WTC11 (cell line): ENCODE results near the gene RSAD1. TPM values are rescaled to one million over a fixed set of nuclear protein-coding genes. Genes with fewer than 3 reads are reported as not detected.

Source experiments
- ATAC-seq: fragments of 200-7000 bp; cut with Tn5 transposase; 2 replicates; pipeline ENCODE4 v1.10.0; 2021; ENCODE audit warnings: mild to moderate bottlenecking, moderate library complexity
- CTCF ChIA-PET: fragments of 300-600 bp; sonication (Branson Sonifier 250); formaldehyde crosslinking; loops from one replicate; lab custom pipeline; 2021; ENCODE audit warnings: antibody characterized with exemption; lab: Charles Lee
- POLR2A ChIA-PET: fragments of 350-600 bp; sonication (Branson Sonifier 250); formaldehyde crosslinking; loops from one replicate; lab custom pipeline; 2021; ENCODE audit warnings: antibody characterized with exemption; lab: Charles Lee
- DNase-seq: peaks from one replicate; pipeline ENCODE4 v3.0.0; 2021; ENCODE audit warnings: low spot score
- H3K27ac Mint-ChIP-seq: 2 replicates; pipeline ENCODE4 v1.8.0; 2021; ENCODE audit warnings: mixed read lengths
- H3K27me3 Mint-ChIP-seq: 2 replicates; pipeline ENCODE4 v1.8.0; 2021; ENCODE audit warnings: low read depth, mild to moderate bottlenecking, moderate library complexity, mixed read lengths
- H3K36me3 Mint-ChIP-seq: 2 replicates; pipeline ENCODE4 v1.8.0; 2021; ENCODE audit warnings: mixed read lengths
- H3K4me1 Mint-ChIP-seq: 2 replicates; pipeline ENCODE4 v1.8.0; 2022; ENCODE audit warnings: mixed read lengths
- H3K4me3 Mint-ChIP-seq: 2 replicates; pipeline ENCODE4 v1.8.0; 2021; ENCODE audit warnings: mild to moderate bottlenecking, moderate library complexity, mixed read lengths
- H3K9me3 Mint-ChIP-seq: 2 replicates; pipeline ENCODE4 v1.8.0; 2021; ENCODE audit warnings: mixed read lengths
- AR ChIP-seq: fragments of 250-450 bp; sonication (Bioruptor Pico); IDR thresholded peaks from 2 replicates; pipeline ENCODE4 v1.9.0; 2021; ENCODE audit warnings: mild to moderate bottlenecking
- ERG ChIP-seq: fragments of 250-450 bp; sonication (Bioruptor Pico); IDR thresholded peaks from 2 replicates; pipeline ENCODE4 v1.8.0; 2021; ENCODE audit warnings: mild to moderate bottlenecking
- FOXP1 ChIP-seq: sonication (generic); formaldehyde crosslinking; IDR thresholded peaks from 2 replicates; pipeline ENCODE4 v1.8.0; 2022; ENCODE audit warnings: missing genetic modification reagents, mild to moderate bottlenecking, moderate library complexity, borderline replicate concordance
- GABPB1 ChIP-seq: sonication (generic); formaldehyde crosslinking; IDR thresholded peaks from 2 replicates; pipeline ENCODE4 v1.8.1; 2023; ENCODE audit warnings: mild to moderate bottlenecking, missing genetic modification reagents
- NR1H2 ChIP-seq: sonication (generic); formaldehyde crosslinking; IDR thresholded peaks from 2 replicates; pipeline ENCODE4 v1.9.0; 2021; ENCODE audit warnings: mild to moderate bottlenecking, moderate library complexity, missing genetic modification reagents
- NR3C1 ChIP-seq: sonication (generic); formaldehyde crosslinking; conservative IDR thresholded peaks from 2 replicates; pipeline ENCODE4 v1.8.1; 2023; ENCODE audit warnings: low read depth, mild to moderate bottlenecking, missing genetic modification reagents
- PREB ChIP-seq: sonication (generic); formaldehyde crosslinking; IDR thresholded peaks from 2 replicates; pipeline ENCODE4 v1.8.1; 2022; ENCODE audit warnings: mild to moderate bottlenecking, missing genetic modification reagents, moderate library complexity, borderline replicate concordance
- TCF7 ChIP-seq: sonication (generic); formaldehyde crosslinking; IDR thresholded peaks from 2 replicates; pipeline ENCODE4 v1.8.0; 2022; ENCODE audit warnings: mild to moderate bottlenecking, low read depth, missing genetic modification reagents, moderate library complexity
- USF1 ChIP-seq: sonication (generic); formaldehyde crosslinking; IDR thresholded peaks from 2 replicates; pipeline ENCODE4 v1.8.0; 2022; ENCODE audit warnings: mild to moderate bottlenecking, missing genetic modification reagents
- ZMAT4 ChIP-seq: fragments of 250-450 bp; sonication (Bioruptor Pico); IDR thresholded peaks from 2 replicates; pipeline ENCODE4 v1.9.0; 2021; ENCODE audit warnings: mild to moderate bottlenecking
- ZNF121 ChIP-seq: sonication (generic); formaldehyde crosslinking; IDR thresholded peaks from 2 replicates; pipeline ENCODE4 v1.8.0; 2023; ENCODE audit warnings: missing genetic modification reagents
- ZNF219 ChIP-seq: sonication (generic); formaldehyde crosslinking; IDR thresholded peaks from 2 replicates; pipeline ENCODE4 v1.8.0; 2023; ENCODE audit warnings: missing genetic modification reagents, mild to moderate bottlenecking, borderline replicate concordance
- total RNA-seq: library from RNA; stranded (reverse); gene quantifications from 3 replicates; pipeline ENCODE4 v1.2.3, GENCODE V29; 2021
- TF ChIP-seq, protein P1 (sequence below): sonication (generic); formaldehyde crosslinking; IDR thresholded peaks from 2 replicates; pipeline ENCODE4 v1.8.0; 2022; ENCODE audit warnings: mild to moderate bottlenecking, missing genetic modification reagents
- TF ChIP-seq, protein P2 (sequence below): fragments of 200-600 bp; IDR thresholded peaks from 2 replicates; pipeline ENCODE4 v1.8.0; 2022; ENCODE audit warnings: antibody characterized with exemption
- TF ChIP-seq, protein P3 (sequence below): sonication (generic); formaldehyde crosslinking; IDR thresholded peaks from 2 replicates; pipeline ENCODE4 v1.8.1; 2022; ENCODE audit warnings: mild to moderate bottlenecking, moderate library complexity, missing genetic modification reagents

The RSAD1 gene
- total RNA-seq, 1 experiment from 2014 or later: 35.1 TPM

DNA sequence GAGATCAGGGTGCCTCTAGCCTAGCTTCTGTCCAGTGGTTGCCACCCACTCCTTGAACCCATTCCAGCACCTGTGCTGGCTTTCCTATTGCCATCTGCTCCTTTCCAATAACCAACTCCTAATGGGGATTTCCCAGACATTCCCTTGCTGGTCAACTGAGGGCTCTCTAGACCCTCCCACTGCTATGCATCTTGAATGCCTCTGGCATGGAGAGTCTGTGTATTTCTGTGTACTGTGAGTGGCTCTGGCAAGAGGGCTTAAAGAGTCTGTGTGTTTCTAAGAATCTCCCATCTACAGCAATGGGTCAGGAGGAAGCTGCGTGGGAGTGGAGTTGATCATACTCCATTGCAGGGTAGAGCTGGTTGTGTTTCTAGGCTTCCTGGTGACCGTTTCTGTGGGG is 42.9 kb downstream of the RSAD1 start (continued):
- no peak for TF ChIP-seq PREB (CRISPR knock-in tag)

DNA sequence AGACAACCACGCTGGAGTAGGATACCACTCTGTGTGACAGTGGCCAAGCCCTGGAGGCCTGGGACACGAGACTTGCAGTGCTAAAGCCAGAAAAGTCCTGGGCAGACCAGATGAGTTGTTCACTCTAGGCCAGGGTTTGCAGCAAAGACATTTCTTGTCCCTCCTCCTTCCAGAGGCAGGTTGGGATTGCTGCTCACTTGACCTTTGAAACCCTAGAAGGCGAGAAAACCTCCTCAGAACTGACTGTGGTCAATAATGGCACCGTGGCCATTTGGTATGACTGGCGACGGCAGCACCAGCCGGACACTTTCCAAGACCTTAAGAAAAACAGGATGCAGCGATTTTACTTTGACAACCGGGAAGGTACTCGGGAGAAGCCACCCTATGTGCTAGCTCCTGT is 44.1 kb downstream of the RSAD1 start:
- TF ChIP-seq, protein P1, sequence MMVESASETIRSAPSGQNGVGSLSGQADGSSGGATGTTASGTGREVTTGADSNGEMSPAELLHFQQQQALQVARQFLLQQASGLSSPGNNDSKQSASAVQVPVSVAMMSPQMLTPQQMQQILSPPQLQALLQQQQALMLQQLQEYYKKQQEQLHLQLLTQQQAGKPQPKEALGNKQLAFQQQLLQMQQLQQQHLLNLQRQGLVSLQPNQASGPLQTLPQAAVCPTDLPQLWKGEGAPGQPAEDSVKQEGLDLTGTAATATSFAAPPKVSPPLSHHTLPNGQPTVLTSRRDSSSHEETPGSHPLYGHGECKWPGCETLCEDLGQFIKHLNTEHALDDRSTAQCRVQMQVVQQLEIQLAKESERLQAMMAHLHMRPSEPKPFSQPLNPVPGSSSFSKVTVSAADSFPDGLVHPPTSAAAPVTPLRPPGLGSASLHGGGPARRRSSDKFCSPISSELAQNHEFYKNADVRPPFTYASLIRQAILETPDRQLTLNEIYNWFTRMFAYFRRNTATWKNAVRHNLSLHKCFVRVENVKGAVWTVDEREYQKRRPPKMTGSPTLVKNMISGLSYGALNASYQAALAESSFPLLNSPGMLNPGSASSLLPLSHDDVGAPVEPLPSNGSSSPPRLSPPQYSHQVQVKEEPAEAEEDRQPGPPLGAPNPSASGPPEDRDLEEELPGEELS: no peak
- TF ChIP-seq TCF7 (CRISPR knock-in tag) (no peak), PREB (CRISPR knock-in tag) (no peak)
- H3K9me3 Mint-ChIP-seq: no peaks in the 10 kb centered on the region
- DNase-seq: no peak
- H3K27me3 Mint-ChIP-seq: no peaks in the 10 kb centered on the region; the same call in 1 of the 2 replicates
- ChIA-PET CTCF (no interaction called here), POLR2A (interaction anchor here (1.0 kb wide), 1 partner anchor 9 kb away, joined by 3 read pairs; no protein-coding TSS in a partner anchor)
- peaks cover 6% of the 10 kb centered on the region for H3K4me1 Mint-ChIP-seq
- no peak overlapping the region for H3K27ac Mint-ChIP-seq
- H3K4me3 Mint-ChIP-seq: no peak overlapping the region
- ATAC-seq: no peak
- no peaks in the 10 kb centered on the region for H3K36me3 Mint-ChIP-seq

DNA sequence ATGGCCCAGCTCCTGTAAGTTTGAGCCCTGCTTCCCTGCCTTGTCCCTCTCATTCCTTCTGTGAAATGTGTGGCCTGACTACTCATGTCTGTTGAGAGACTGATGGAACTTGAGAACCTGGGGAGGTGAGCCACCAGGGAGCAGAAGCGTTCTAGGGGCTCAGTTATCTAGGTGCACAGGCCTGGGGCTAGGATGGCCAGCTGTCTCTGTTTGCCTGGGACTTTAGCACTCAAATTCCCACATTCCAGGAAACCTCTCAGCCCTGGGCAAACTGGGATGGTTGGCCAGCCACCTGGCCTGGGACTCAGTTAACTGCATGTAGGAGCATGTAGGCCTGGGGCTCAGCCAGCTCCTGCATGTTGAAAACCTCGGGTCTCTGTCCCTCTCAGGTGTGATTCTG is 44.5 kb downstream of the RSAD1 start:
- ChIA-PET CTCF (no interaction called here), POLR2A (interaction anchor here (1.0 kb wide), 1 partner anchor 9 kb away, joined by 3 read pairs; no protein-coding TSS in a partner anchor)
- no peak overlapping the region for H3K27ac Mint-ChIP-seq
- DNase-seq: no peak
- H3K9me3 Mint-ChIP-seq: no peaks in the 10 kb centered on the region
- TF ChIP-seq ZNF219 (no peak), ERG (CRISPR knock-in tag) (no peak)
- TF ChIP-seq, protein P2, sequence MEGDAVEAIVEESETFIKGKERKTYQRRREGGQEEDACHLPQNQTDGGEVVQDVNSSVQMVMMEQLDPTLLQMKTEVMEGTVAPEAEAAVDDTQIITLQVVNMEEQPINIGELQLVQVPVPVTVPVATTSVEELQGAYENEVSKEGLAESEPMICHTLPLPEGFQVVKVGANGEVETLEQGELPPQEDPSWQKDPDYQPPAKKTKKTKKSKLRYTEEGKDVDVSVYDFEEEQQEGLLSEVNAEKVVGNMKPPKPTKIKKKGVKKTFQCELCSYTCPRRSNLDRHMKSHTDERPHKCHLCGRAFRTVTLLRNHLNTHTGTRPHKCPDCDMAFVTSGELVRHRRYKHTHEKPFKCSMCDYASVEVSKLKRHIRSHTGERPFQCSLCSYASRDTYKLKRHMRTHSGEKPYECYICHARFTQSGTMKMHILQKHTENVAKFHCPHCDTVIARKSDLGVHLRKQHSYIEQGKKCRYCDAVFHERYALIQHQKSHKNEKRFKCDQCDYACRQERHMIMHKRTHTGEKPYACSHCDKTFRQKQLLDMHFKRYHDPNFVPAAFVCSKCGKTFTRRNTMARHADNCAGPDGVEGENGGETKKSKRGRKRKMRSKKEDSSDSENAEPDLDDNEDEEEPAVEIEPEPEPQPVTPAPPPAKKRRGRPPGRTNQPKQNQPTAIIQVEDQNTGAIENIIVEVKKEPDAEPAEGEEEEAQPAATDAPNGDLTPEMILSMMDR: no peak
- TF ChIP-seq, protein P3, sequence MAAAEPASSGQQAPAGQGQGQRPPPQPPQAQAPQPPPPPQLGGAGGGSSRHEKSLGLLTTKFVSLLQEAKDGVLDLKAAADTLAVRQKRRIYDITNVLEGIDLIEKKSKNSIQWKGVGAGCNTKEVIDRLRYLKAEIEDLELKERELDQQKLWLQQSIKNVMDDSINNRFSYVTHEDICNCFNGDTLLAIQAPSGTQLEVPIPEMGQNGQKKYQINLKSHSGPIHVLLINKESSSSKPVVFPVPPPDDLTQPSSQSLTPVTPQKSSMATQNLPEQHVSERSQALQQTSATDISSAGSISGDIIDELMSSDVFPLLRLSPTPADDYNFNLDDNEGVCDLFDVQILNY (CRISPR knock-in tag): no peak
- TF ChIP-seq, all 79 proteins: peak for 0
- ATAC-seq: no peak
- peaks cover 6% of the 10 kb centered on the region for H3K4me1 Mint-ChIP-seq
- H3K36me3 Mint-ChIP-seq: no peaks in the 10 kb centered on the region
- no peaks in the 10 kb centered on the region; the same call in 1 of the 2 replicates for H3K27me3 Mint-ChIP-seq
- no peak overlapping the region for H3K4me3 Mint-ChIP-seq

DNA sequence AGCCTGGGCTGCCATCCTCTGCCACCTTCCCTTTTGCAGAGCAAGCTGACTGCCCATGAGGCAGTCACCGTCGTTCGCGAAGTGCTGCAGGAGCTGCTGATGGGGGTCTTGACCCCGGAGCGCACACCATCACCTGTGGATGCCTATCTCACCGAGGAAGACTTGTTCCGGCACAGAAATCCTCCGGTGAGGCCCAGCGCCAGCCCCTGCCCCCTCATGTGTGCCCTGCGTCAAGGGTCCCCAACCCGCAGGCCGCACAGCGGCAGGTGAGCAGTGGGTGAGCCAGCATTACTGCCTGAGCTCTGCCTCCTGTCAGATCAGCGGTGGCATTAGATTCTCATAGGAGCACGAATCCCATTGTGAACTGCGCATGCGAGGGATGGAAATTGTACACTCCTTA is 46.2 kb downstream of the RSAD1 start:
- ATAC-seq (no peak), DNase-seq (no peak)
- 0 out of 2 replicates have a peak, but pooled peaks cover 3% of the 10 kb centered on the region for H3K4me1 Mint-ChIP-seq
- CTCF ChIA-PET: interaction anchor here (0.6 kb wide), 1 partner anchor 32 kb away, joined by 4 read pairs; no protein-coding TSS in a partner anchor
- POLR2A ChIA-PET: no interaction called here
- H3K9me3 Mint-ChIP-seq: no peaks in the 10 kb centered on the region
- H3K4me3 Mint-ChIP-seq: no peak overlapping the region
- no peaks in the 10 kb centered on the region; the same call in none of the 2 replicates for H3K27me3 Mint-ChIP-seq
- no peak overlapping the region for H3K27ac Mint-ChIP-seq
- H3K36me3 Mint-ChIP-seq: no peaks in the 10 kb centered on the region
- TF ChIP-seq AR (CRISPR knock-in tag) (no peak), NR1H2 (CRISPR knock-in tag) (no peak), USF1 (no peak), ZMAT4 (CRISPR knock-in tag) (no peak), ZNF121 (CRISPR knock-in tag) (no peak), FOXP1 (no peak), NR3C1 (CRISPR knock-in tag) (no peak), GABPB1 (CRISPR knock-in tag) (no peak)
- TF ChIP-seq, protein P3 (CRISPR knock-in tag): no peak
